Endothelial cell of umbilical vein (primary cell): ENCODE results near the gene ACMSD. TPM values are rescaled to one million over a fixed set of nuclear protein-coding genes. Genes with fewer than 3 reads are reported as not detected.

Experiments used
- BruUV-seq: library from RNA; stranded (reverse); fragments of 400-500 nt; replicated peaks from 2 replicates; lab custom pipeline; 2021; lab: Mats Ljungman, UMichigan
- CTCF ChIA-PET: fragments of 300-600, 350-600 bp; sonication (Branson Sonifier 250); formaldehyde crosslinking; loops from one replicate; lab custom pipeline; 2021; ENCODE audit warnings: antibody characterized with exemption, inconsistent platforms; lab: Charles Lee
- POLR2A ChIA-PET: fragments of 300-600, 350-600 bp; sonication (Branson Sonifier 250); formaldehyde crosslinking; loops from one replicate; lab custom pipeline; 2021; ENCODE audit warnings: antibody characterized with exemption, inconsistent platforms; lab: Charles Lee
- DNase-seq: peaks from one replicate; pipeline ENCODE4 v3.0.0-alpha.2; 2011; ENCODE audit warnings: low read depth, low spot score
- FAIRE-seq: peaks from 2 replicates; lab custom pipeline; 2011; peaks lifted over from hg19 to GRCh38; lab: Jason Lieb, UNC
- H2AFZ ChIP-seq: 2 replicates; pipeline ENCODE4 v1.6.0; 2012; ENCODE audit warnings: low read depth, low read length, control low read depth, inconsistent platforms
- H3K27ac ChIP-seq: 2 replicates; pipeline ENCODE4 v1.5.1; 2011; ENCODE audit warnings: low read depth, mild to moderate bottlenecking, control low read depth, low read length, moderate library complexity; ENCODE audit not compliant: insufficient read depth
- H3K27me3 ChIP-seq, 2 experiments: 2 replicates each; pipeline versions ENCODE4 v1.6.0 to v1.6.1; 2011; ENCODE audit warnings: low read length in 2 of 2, mixed read lengths in 1 of 2; ENCODE audit not compliant: control insufficient read depth in 2 of 2, insufficient read depth in 2 of 2
- H3K36me3 ChIP-seq, 2 experiments: 2 replicates in 1 of 2; 3 replicates in 1 of 2; pipeline ENCODE4 v1.5.1; 2011; ENCODE audit warnings: low read length in 2 of 2, mild to moderate bottlenecking in 1 of 2, moderate library complexity in 1 of 2; ENCODE audit not compliant: control insufficient read depth in 2 of 2, insufficient read depth in 2 of 2; ENCODE audit errors: extremely low read depth in 1 of 2
- H3K4me1 ChIP-seq: 3 replicates; pipeline ENCODE4 v1.5.1; 2011; ENCODE audit warnings: mild to moderate bottlenecking, low read length; ENCODE audit not compliant: control insufficient read depth, insufficient read depth; ENCODE audit errors: extremely low read depth
- H3K4me2 ChIP-seq: 2 replicates; pipeline ENCODE4 v1.6.1; 2011; ENCODE audit warnings: low read length, control low read depth, mixed read lengths; ENCODE audit not compliant: insufficient read depth
- H3K4me3 ChIP-seq, 3 experiments: fragments of 200-600 bp in 1 of 3; sonication (generic), shearing (Covaris generic) in 1 of 3; replicated peaks in 1 of 3; 2 replicates each; pipeline ENCODE4 v1.5.1; 2011 to 2016; ENCODE audit warnings: control low read depth in 3 of 3, low read length in 3 of 3, mild to moderate bottlenecking in 2 of 3, inconsistent platforms in 1 of 3, low read depth in 1 of 3, moderate library complexity in 1 of 3; ENCODE audit not compliant: insufficient read depth in 1 of 3
- H3K79me2 ChIP-seq: 2 replicates; pipeline ENCODE4 v1.6.0; 2012; ENCODE audit warnings: low read length, inconsistent platforms; ENCODE audit not compliant: control insufficient read depth, insufficient read depth
- H3K9ac ChIP-seq: replicated peaks from 2 replicates; pipeline ENCODE3; 2011; ENCODE audit warnings: low read length, control low read depth; ENCODE audit not compliant: insufficient read depth; ENCODE audit errors: extremely low read depth
- H3K9me1 ChIP-seq: replicated peaks from 3 replicates; pipeline ENCODE4 v1.6.0; 2011; ENCODE audit warnings: mild to moderate bottlenecking, low read length; ENCODE audit not compliant: control insufficient read depth, insufficient read depth; ENCODE audit errors: extremely low read depth
- H3K9me3 ChIP-seq: replicated peaks from 2 replicates; pipeline ENCODE4 v1.5.1; 2012; ENCODE audit warnings: low read length, inconsistent platforms; ENCODE audit not compliant: control insufficient read depth, insufficient read depth
- H4K20me1 ChIP-seq: replicated peaks from 2 replicates; pipeline ENCODE3; 2011; ENCODE audit warnings: mild to moderate bottlenecking, low read length; ENCODE audit not compliant: control insufficient read depth, insufficient read depth; ENCODE audit errors: extremely low read depth
- CTCF ChIP-seq, 2 donors: IDR thresholded peaks; 1 replicate in 1 of 2; 2 replicates in 1 of 2; pipeline ENCODE4 v1.5.1; 2011; ENCODE audit warnings: low read length in 2 of 2, mild to moderate bottlenecking in 2 of 2, moderate library complexity in 2 of 2, control low read depth in 1 of 2, inconsistent platforms in 1 of 2, low read depth in 1 of 2; ENCODE audit not compliant: insufficient read depth in 1 of 2; ENCODE audit errors: extremely low read depth in 1 of 2
- EZH2 ChIP-seq: IDR thresholded peaks from 2 replicates; pipeline ENCODE4 v1.6.1; 2012; ENCODE audit warnings: borderline replicate concordance, low read depth, mild to moderate bottlenecking, moderate library complexity, low read length, inconsistent platforms; ENCODE audit not compliant: severe bottlenecking
- FOS ChIP-seq: IDR thresholded peaks from 2 replicates; pipeline ENCODE4 v1.6.1; 2011; ENCODE audit warnings: mild to moderate bottlenecking, low read length, moderate library complexity, borderline replicate concordance; ENCODE audit not compliant: insufficient read depth
- GATA2 ChIP-seq: IDR thresholded peaks from 2 replicates; pipeline ENCODE4 v1.7.0; 2011; ENCODE audit warnings: low read depth, mild to moderate bottlenecking, moderate library complexity, mixed read lengths, low read length; ENCODE audit not compliant: insufficient read length, insufficient read depth
- JUN ChIP-seq: IDR thresholded peaks from 2 replicates; pipeline ENCODE4 v1.6.1; 2011; ENCODE audit warnings: borderline replicate concordance, low read depth; ENCODE audit not compliant: insufficient read length, insufficient read depth
- MAX ChIP-seq: IDR thresholded peaks from 2 replicates; pipeline ENCODE4 v1.6.1; 2011; ENCODE audit not compliant: insufficient read depth, insufficient read length
- MYC ChIP-seq: IDR thresholded peaks from one replicate; pipeline ENCODE4 v1.6.1; 2011; ENCODE audit warnings: mild to moderate bottlenecking, low read depth, low read length
- POLR2A ChIP-seq: IDR thresholded peaks from 2 replicates; pipeline ENCODE4 v1.6.1; 2012; ENCODE audit warnings: low read depth, mild to moderate bottlenecking, control low read depth, low read length
- POLR2AphosphoS5 ChIP-seq: IDR thresholded peaks from 2 replicates; pipeline ENCODE4 v1.6.1; 2012; ENCODE audit warnings: low read depth, mild to moderate bottlenecking, control low read depth, low read length, moderate library complexity; ENCODE audit not compliant: insufficient read depth
- dilution Hi-C: fragments of 300-500 bp; cut with MboI; formaldehyde crosslinking; loops from one replicate; pipeline ENCODE4 v1.15.0; 2019; ENCODE audit warnings: low sequenced_read_pairs; ENCODE audit not compliant: extremely low pct_ligation_motif_present
- intact Hi-C: fragments of 100-400 bp; cut with micrococcal nuclease; formaldehyde crosslinking; loops from one replicate; pipeline ENCODE4 v1.10.0; 2022
- polyA plus RNA-seq, 4 experiments: library from polyadenylated mRNA; depleted of rRNA in 3 of 4; stranded (reverse) in 3 of 4; unstranded in 1 of 4; fragments of >200 nt; gene quantifications; 2 replicates each; pipeline versions ENCODE4 v1.2.1 to v1.2.3, GENCODE V29; 2011 to 2012; ENCODE audit warnings: missing spikeins in 1 of 4
- total RNA-seq: library from RNA; stranded (reverse); gene quantifications from 2 replicates; pipeline ENCODE4 v1.2.3, GENCODE V29; 2021

ACMSD gene
- total and polyA plus RNA-seq, 2 donors (not counting 3 experiments of a cell fraction or from before 2014, with no cell fraction given): not detected

- Histone ChIP-seq H3K27ac (no peak overlapping the region), H3K9ac (no peak overlapping the region), H3K79me2 (peaks cover 100% of the 10 kb centered on the region), H3K9me3 (no peaks in the 10 kb centered on the region), H3K27me3 (no peaks in the 10 kb centered on the region), H4K20me1 (peaks cover 27% of the 10 kb centered on the region), H3K9me1 (no peaks in the 10 kb centered on the region), H2AFZ (no peak overlapping the region), H3K36me3 (peaks cover 0 to 6% of the 10 kb centered on the region in 2 experiments), H3K4me2 (no peak overlapping the region), H3K4me3 (no peak overlapping the region), H3K4me1 (peaks cover 15% of the 10 kb centered on the region)
- BruUV-seq: no TSS peak
- no peak for TF ChIP-seq MYC
- no peak for TF ChIP-seq MAX
- no peak for TF ChIP-seq JUN
- no peak for TF ChIP-seq GATA2
- no peak for TF ChIP-seq POLR2A
- TF ChIP-seq CTCF (IDR thresholded peaks at IDR 0.05; ENCODE audit: extremely low read depth in 1 of 2, insufficient read depth in 1 of 2, low read depth in 1 of 2, low read length in 2 of 2): no peak
- TF ChIP-seq EZH2: no peak
- no peak for TF ChIP-seq POLR2AphosphoS5
- TF ChIP-seq FOS: no peak
- ChIA-PET POLR2A (no interaction called here), CTCF (no interaction called here)
- dilution Hi-C loops: no loop called here
- DNase-seq (no peak), FAIRE-seq (no peak)
- intact Hi-C loops: no loop called here
Measured at GRCh38 chr2:134924912-134925311, 86.5 kb downstream of the ACMSD start.
